K562 (cell line): Measurements from ENCODE around the gene SLC22A4. TPM values are rescaled to one million over a fixed set of nuclear protein-coding genes. Genes with fewer than 3 reads are reported as not detected.
A peak's percentile ranks its signal among the peaks of the same experiment; 100 is the strongest.

Experiments used
- ADNP ChIP-seq: fragments of 200-800 bp; sonication (Bioruptor generic); IDR thresholded peaks from 2 replicates; pipeline ENCODE4 v1.6.1; 2016; ENCODE audit warnings: missing genetic modification characterization, missing compliant biosample characterization
- CC2D1A ChIP-seq: fragments of 450-650 bp; IDR thresholded peaks from 2 replicates; pipeline ENCODE4 v1.6.1; 2017; ENCODE audit warnings: mild to moderate bottlenecking
- EGR1 ChIP-seq: fragments of 450-650 bp; conservative IDR thresholded peaks from 2 replicates; pipeline ENCODE4 v1.6.1; 2017; ENCODE audit warnings: mild to moderate bottlenecking
- GATAD2B ChIP-seq: fragments of 450-650 bp; IDR thresholded peaks from 2 replicates; pipeline ENCODE4 v1.6.1; 2017; ENCODE audit warnings: mild to moderate bottlenecking, borderline replicate concordance
- HNRNPLL ChIP-seq: fragments of 200-400 bp; formaldehyde crosslinking; IDR thresholded peaks from 2 replicates; pipeline ENCODE4 v1.6.1; 2017; ENCODE audit warnings: low read length, low read depth, mild to moderate bottlenecking; ENCODE audit not compliant: poor library complexity, severe bottlenecking
- ILF3 ChIP-seq: fragments of 450-650 bp; IDR thresholded peaks from 2 replicates; pipeline ENCODE4 v1.6.1; 2018; ENCODE audit warnings: antibody characterized with exemption, mild to moderate bottlenecking, moderate library complexity, borderline replicate concordance
- JUNB ChIP-seq: fragments of 450-650 bp; formaldehyde crosslinking; conservative IDR thresholded peaks from 2 replicates; pipeline ENCODE4 v1.4.0; 2020; ENCODE audit warnings: mild to moderate bottlenecking
- KDM2B ChIP-seq: fragments of 250-450 bp; sonication (Bioruptor Pico); IDR thresholded peaks from 2 replicates; pipeline ENCODE4 v1.8.0; 2021; ENCODE audit warnings: mild to moderate bottlenecking, moderate library complexity
- KHSRP ChIP-seq: fragments of 450-650 bp; IDR thresholded peaks from 2 replicates; pipeline ENCODE4 v1.6.1; 2017
- MTA3 ChIP-seq: fragments of 450-650 bp; formaldehyde crosslinking; IDR thresholded peaks from 2 replicates; pipeline ENCODE4 v1.6.1; 2017; ENCODE audit warnings: mild to moderate bottlenecking, borderline replicate concordance
- NONO ChIP-seq, 2 experiments: fragments of 200-400 bp in 1 of 2; fragments of 450-650 bp in 1 of 2; formaldehyde crosslinking in 1 of 2; IDR thresholded peaks; 2 replicates each; pipeline ENCODE4 v1.6.1; 2017; ENCODE audit warnings: low read depth in 2 of 2, mild to moderate bottlenecking in 2 of 2, moderate library complexity in 2 of 2, low read length in 1 of 2
- POU5F1 ChIP-seq: fragments of 150-350 bp; IDR thresholded peaks from 2 replicates; pipeline ENCODE4 v1.6.1; 2014; ENCODE audit warnings: borderline replicate concordance, low read length, low read depth, mild to moderate bottlenecking; ENCODE audit not compliant: partially characterized antibody
- STAT5B ChIP-seq: fragments of 250-450 bp; sonication (Bioruptor Pico); IDR thresholded peaks from 2 replicates; pipeline ENCODE4 v1.8.0; 2021; ENCODE audit warnings: mild to moderate bottlenecking, inconsistent platforms
- TGIF2 ChIP-seq: sonication (generic); formaldehyde crosslinking; IDR thresholded peaks from 2 replicates; pipeline ENCODE4 v1.8.1; 2022; ENCODE audit warnings: mild to moderate bottlenecking, missing genetic modification reagents, moderate library complexity
- TOE1 ChIP-seq, 2 experiments: fragments of 450-650 bp in 1 of 2; sonication (generic) in 1 of 2; formaldehyde crosslinking in 1 of 2; IDR thresholded peaks; 2 replicates each; pipeline versions ENCODE4 v1.7.1 to v1.8.0; 2016 to 2022; ENCODE audit warnings: borderline replicate concordance in 2 of 2, mild to moderate bottlenecking in 2 of 2, antibody characterized with exemption in 1 of 2, inconsistent platforms in 1 of 2, low read depth in 1 of 2, missing genetic modification reagents in 1 of 2, moderate library complexity in 1 of 2
- U2AF1 ChIP-seq: fragments of 200-400 bp; formaldehyde crosslinking; optimal IDR thresholded peaks from 2 replicates; pipeline ENCODE3; 2017; ENCODE audit warnings: mild to moderate bottlenecking, low read depth, low read length, moderate library complexity
- ZFP30 ChIP-seq: fragments of 250-450 bp; sonication (Bioruptor Pico); IDR thresholded peaks from 2 replicates; pipeline ENCODE4 v1.8.0; 2022; ENCODE audit warnings: moderate library complexity, mild to moderate bottlenecking, inconsistent platforms, borderline replicate concordance
- ZNF12 ChIP-seq: sonication (generic); formaldehyde crosslinking; IDR thresholded peaks from 2 replicates; pipeline ENCODE4 v1.4.0; 2020; ENCODE audit warnings: mild to moderate bottlenecking, missing genetic modification reagents
- ZNF253 ChIP-seq: fragments of 250-450 bp; sonication (Bioruptor Pico); conservative IDR thresholded peaks from 2 replicates; pipeline ENCODE4 v1.6.1; 2021; ENCODE audit warnings: mild to moderate bottlenecking
- polyA plus RNA-seq, 8 experiments: library from polyadenylated mRNA; depleted of rRNA in 4 of 8; stranded (reverse) in 5 of 8; unstranded in 3 of 8; fragments of >200 nt; fragmentation: Nextera tagmentation in 2 of 8; fragmentation: Illumina TruSeq in 1 of 8; extraction: Ambion mirVana in 2 of 8; extraction: Trizol in 1 of 8; gene quantifications; 2 replicates each; pipeline versions ENCODE4 v1.2.1 to v1.2.3, GENCODE V29; 2011 to 2014; ENCODE audit warnings: inconsistent platforms in 1 of 8, missing spikeins in 1 of 8
- total RNA-seq, 7 experiments: library from RNA; depleted of rRNA in 6 of 7; stranded (reverse); fragments of >200 nt in 6 of 7; fragmentation: Illumina TruSeq in 2 of 7; extraction: Trizol in 2 of 7; gene quantifications; 2 replicates each; pipeline versions ENCODE4 v1.2.1 to v1.2.3, GENCODE V29; 2011 to 2021; ENCODE audit warnings: low replicate concordance in 1 of 7
- TF ChIP-seq, protein P1 (sequence below): fragments of 450-650 bp; conservative IDR thresholded peaks from 2 replicates; pipeline ENCODE4 v1.6.1; 2016; ENCODE audit warnings: missing genetic modification characterization, low read depth, mild to moderate bottlenecking, control low read depth, missing compliant biosample characterization
- TF ChIP-seq, protein P2 (sequence below): fragments of 450-650 bp; IDR thresholded peaks from 2 replicates; pipeline ENCODE4 v1.6.1; 2016; ENCODE audit warnings: borderline replicate concordance
- TF ChIP-seq, protein P3 (sequence below): fragments of 250-450 bp; sonication (Bioruptor Pico); IDR thresholded peaks from 2 replicates; pipeline ENCODE4 v1.6.1; 2021; ENCODE audit warnings: mild to moderate bottlenecking
- TF ChIP-seq, protein P4 (sequence below): fragments of 200-400 bp; formaldehyde crosslinking; IDR thresholded peaks from 2 replicates; pipeline ENCODE4 v1.6.1; 2017; ENCODE audit warnings: mild to moderate bottlenecking, low read depth, low read length, moderate library complexity

Gene SLC22A4
- total and polyA plus RNA-seq, 9 of the 15 experiments (the other 6 are each of a cell fraction or from before 2014, with no cell fraction given), result 2.7 to 9.5 (median 6.2) TPM

DNA sequence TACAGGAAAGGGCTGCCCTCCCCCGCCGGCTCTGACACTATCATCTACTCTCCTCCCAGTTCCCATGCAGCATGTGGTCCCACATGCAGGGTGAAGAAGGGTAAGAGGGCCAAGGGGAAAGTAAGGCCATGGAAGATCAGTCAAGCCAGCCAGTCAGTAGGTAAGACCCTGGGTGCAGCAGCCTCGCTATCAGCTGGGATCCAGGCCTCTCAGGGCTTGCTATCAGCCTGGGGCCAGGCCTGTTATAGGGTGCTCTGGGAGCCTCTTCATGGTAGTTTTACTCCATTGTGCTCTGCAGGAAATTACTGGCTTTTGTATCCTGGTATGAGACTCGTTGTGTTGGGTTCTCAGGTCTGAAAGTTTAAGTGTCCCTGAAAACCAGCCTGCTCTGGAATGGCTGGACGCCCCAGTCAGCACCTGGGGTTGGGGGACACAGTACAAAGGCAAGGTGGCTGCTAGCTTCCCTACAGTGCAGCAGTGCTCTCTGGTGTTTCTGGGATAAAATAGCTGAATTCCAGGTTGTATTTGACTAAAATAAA is 21.4 kb downstream of the SLC22A4 start (continued):
- TF ChIP-seq, protein P1, sequence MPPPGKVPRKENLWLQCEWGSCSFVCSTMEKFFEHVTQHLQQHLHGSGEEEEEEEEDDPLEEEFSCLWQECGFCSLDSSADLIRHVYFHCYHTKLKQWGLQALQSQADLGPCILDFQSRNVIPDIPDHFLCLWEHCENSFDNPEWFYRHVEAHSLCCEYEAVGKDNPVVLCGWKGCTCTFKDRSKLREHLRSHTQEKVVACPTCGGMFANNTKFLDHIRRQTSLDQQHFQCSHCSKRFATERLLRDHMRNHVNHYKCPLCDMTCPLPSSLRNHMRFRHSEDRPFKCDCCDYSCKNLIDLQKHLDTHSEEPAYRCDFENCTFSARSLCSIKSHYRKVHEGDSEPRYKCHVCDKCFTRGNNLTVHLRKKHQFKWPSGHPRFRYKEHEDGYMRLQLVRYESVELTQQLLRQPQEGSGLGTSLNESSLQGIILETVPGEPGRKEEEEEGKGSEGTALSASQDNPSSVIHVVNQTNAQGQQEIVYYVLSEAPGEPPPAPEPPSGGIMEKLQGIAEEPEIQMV, result no peak
- TF ChIP-seq, protein P2, sequence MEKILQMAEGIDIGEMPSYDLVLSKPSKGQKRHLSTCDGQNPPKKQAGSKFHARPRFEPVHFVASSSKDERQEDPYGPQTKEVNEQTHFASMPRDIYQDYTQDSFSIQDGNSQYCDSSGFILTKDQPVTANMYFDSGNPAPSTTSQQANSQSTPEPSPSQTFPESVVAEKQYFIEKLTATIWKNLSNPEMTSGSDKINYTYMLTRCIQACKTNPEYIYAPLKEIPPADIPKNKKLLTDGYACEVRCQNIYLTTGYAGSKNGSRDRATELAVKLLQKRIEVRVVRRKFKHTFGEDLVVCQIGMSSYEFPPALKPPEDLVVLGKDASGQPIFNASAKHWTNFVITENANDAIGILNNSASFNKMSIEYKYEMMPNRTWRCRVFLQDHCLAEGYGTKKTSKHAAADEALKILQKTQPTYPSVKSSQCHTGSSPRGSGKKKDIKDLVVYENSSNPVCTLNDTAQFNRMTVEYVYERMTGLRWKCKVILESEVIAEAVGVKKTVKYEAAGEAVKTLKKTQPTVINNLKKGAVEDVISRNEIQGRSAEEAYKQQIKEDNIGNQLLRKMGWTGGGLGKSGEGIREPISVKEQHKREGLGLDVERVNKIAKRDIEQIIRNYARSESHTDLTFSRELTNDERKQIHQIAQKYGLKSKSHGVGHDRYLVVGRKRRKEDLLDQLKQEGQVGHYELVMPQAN, result no peak
- TF ChIP-seq TOE1 (IDR thresholded peaks at IDR 0.05; ENCODE audit: borderline replicate concordance) (no peak), TOE1 (CRISPR knock-in tag; IDR thresholded peaks at IDR 0.05; ENCODE audit: borderline replicate concordance, low read depth) (no peak), ILF3 (no peak), MTA3 (peak; percentile 34; the same call in 1 of the 2 replicates), CC2D1A (peak; percentile 91; the same call in 1 of the 2 replicates), U2AF1 (no peak), ADNP (tag) (no peak), ZNF12 (CRISPR knock-in tag) (no peak), STAT5B (CRISPR knock-in tag) (no peak), HNRNPLL (no peak), GATAD2B (no peak), ZNF253 (CRISPR knock-in tag) (no peak), KHSRP (peak; percentile 40; the same call in 1 of the 2 replicates), TGIF2 (CRISPR knock-in tag) (no peak), ZFP30 (CRISPR knock-in tag) (no peak), JUNB (CRISPR knock-in tag) (no peak), KDM2B (no peak), POU5F1 (no peak), NONO (IDR thresholded peaks at IDR 0.05; ENCODE audit: low read depth in 2 of 2, low read length in 1 of 2) (no peak), EGR1 (no peak)
- TF ChIP-seq, protein P3, sequence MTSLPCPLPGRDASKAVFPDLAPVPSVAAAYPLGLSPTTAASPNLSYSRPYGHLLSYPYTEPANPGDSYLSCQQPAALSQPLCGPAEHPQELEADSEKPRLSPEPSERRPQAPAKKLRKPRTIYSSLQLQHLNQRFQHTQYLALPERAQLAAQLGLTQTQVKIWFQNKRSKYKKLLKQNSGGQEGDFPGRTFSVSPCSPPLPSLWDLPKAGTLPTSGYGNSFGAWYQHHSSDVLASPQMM (CRISPR knock-in tag), result no peak
- TF ChIP-seq, protein P4, sequence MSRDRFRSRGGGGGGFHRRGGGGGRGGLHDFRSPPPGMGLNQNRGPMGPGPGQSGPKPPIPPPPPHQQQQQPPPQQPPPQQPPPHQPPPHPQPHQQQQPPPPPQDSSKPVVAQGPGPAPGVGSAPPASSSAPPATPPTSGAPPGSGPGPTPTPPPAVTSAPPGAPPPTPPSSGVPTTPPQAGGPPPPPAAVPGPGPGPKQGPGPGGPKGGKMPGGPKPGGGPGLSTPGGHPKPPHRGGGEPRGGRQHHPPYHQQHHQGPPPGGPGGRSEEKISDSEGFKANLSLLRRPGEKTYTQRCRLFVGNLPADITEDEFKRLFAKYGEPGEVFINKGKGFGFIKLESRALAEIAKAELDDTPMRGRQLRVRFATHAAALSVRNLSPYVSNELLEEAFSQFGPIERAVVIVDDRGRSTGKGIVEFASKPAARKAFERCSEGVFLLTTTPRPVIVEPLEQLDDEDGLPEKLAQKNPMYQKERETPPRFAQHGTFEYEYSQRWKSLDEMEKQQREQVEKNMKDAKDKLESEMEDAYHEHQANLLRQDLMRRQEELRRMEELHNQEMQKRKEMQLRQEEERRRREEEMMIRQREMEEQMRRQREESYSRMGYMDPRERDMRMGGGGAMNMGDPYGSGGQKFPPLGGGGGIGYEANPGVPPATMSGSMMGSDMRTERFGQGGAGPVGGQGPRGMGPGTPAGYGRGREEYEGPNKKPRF, result no peak
